ENCODE data around the gene CCM2L.

DNA sequence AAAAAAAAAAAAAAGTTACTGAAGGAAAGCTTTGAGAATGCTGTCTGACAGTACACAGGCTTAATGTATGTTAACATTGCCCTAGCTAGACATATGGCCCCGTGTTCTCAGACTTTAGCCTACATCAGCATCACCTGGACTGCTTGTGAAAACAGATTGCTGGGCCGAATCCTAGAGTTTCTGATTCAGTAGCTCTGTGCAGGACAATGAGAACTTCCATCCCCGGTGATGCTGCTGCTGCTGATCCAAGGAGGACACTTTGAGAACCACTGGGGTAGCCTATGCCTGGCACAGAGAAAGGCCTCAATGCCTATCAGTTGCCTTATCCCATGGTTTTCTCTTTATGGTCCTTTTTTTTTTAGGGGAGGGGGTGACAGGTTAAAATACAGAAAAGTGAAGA, 43.4 kb downstream of the CCM2L start:
- TF ChIP-seq EP300 (IDR thresholded peaks at IDR 0.05; ENCODE audit: borderline replicate concordance) = no peak
- no peak for TF ChIP-seq TAF1 (IDR thresholded peaks at IDR 0.05; ENCODE audit: low read depth)
- no peak for TF ChIP-seq YY1 (IDR thresholded peaks at IDR 0.05; ENCODE audit: low read depth)
- TF ChIP-seq ZBTB7A (IDR thresholded peaks at IDR 0.05; ENCODE audit: low read depth) = no peak
- no peak for TF ChIP-seq CREB1 (IDR thresholded peaks at IDR 0.05; ENCODE audit: low read depth)
- TF ChIP-seq, protein P1, sequence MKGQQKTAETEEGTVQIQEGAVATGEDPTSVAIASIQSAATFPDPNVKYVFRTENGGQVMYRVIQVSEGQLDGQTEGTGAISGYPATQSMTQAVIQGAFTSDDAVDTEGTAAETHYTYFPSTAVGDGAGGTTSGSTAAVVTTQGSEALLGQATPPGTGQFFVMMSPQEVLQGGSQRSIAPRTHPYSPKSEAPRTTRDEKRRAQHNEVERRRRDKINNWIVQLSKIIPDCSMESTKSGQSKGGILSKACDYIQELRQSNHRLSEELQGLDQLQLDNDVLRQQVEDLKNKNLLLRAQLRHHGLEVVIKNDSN (IDR thresholded peaks at IDR 0.05) = no peak
- TF ChIP-seq, protein P2, sequence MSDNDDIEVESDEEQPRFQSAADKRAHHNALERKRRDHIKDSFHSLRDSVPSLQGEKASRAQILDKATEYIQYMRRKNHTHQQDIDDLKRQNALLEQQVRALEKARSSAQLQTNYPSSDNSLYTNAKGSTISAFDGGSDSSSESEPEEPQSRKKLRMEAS (IDR thresholded peaks at IDR 0.05) = no peak
- no peak for TF ChIP-seq RAD21 (IDR thresholded peaks at IDR 0.05; ENCODE audit: low read depth)
- no peak for TF ChIP-seq CEBPB (IDR thresholded peaks at IDR 0.05)
